Hepatocyte (in vitro differentiated cells): Measurements from ENCODE around the gene ZBTB7B.

Source experiments
- EZH2 ChIP-seq: fragments of 200-600 bp; sonication (generic); IDR thresholded peaks from 2 replicates; pipeline ENCODE4 v1.6.1; 2016; ENCODE audit warnings: antibody characterized with exemption, mild to moderate bottlenecking, borderline replicate concordance
- EZH2phosphoT487 ChIP-seq: fragments of 200-600 bp; sonication (generic); IDR thresholded peaks from one replicate; pipeline ENCODE4 v1.6.1; 2018; ENCODE audit warnings: antibody characterized with exemption, mild to moderate bottlenecking, low read depth, moderate library complexity; ENCODE audit not compliant: unreplicated experiment, severe bottlenecking
- TF ChIP-seq, protein P1 (sequence below): fragments of 200-600 bp; sonication (generic); IDR thresholded peaks from 2 replicates; pipeline ENCODE4 v1.5.1; 2016; ENCODE audit warnings: antibody characterized with exemption, mild to moderate bottlenecking; ENCODE audit not compliant: poor library complexity

- TF ChIP-seq, protein P1, sequence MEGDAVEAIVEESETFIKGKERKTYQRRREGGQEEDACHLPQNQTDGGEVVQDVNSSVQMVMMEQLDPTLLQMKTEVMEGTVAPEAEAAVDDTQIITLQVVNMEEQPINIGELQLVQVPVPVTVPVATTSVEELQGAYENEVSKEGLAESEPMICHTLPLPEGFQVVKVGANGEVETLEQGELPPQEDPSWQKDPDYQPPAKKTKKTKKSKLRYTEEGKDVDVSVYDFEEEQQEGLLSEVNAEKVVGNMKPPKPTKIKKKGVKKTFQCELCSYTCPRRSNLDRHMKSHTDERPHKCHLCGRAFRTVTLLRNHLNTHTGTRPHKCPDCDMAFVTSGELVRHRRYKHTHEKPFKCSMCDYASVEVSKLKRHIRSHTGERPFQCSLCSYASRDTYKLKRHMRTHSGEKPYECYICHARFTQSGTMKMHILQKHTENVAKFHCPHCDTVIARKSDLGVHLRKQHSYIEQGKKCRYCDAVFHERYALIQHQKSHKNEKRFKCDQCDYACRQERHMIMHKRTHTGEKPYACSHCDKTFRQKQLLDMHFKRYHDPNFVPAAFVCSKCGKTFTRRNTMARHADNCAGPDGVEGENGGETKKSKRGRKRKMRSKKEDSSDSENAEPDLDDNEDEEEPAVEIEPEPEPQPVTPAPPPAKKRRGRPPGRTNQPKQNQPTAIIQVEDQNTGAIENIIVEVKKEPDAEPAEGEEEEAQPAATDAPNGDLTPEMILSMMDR, result no peak
- TF ChIP-seq EZH2phosphoT487 (no peak), EZH2 (no peak)
Measured at GRCh38 chr1:154972517-154973343, 29.9 kb upstream of the ZBTB7B start.
